T-helper 2 cell treated with Interferon-gamma antibody and Interleukin-4, amounts not matched to agents 5 μg/mL and 100 μg/mL, for 36 hours (primary cell): Measurements from ENCODE around the gene RTRAF.

Experiments
- DNase-seq: peaks from one replicate; pipeline ENCODE4 v3.0.0; 2021; ENCODE audit warnings: low spot score
- H3K27ac Mint-ChIP-seq: one replicate; pipeline ENCODE4 v1.8.0; 2021; ENCODE audit warnings: mild to moderate bottlenecking, mixed read lengths
- H3K27me3 Mint-ChIP-seq: one replicate; pipeline ENCODE4 v1.8.0; 2021; ENCODE audit warnings: low read depth, mixed read lengths
- H3K36me3 Mint-ChIP-seq: one replicate; pipeline ENCODE4 v1.8.0; 2021; ENCODE audit warnings: low read depth, mixed read lengths
- H3K4me1 Mint-ChIP-seq: one replicate; pipeline ENCODE4 v1.8.0; 2021; ENCODE audit warnings: low read depth, mixed read lengths
- H3K4me3 Mint-ChIP-seq: one replicate; pipeline ENCODE4 v1.8.0; 2022; ENCODE audit warnings: mild to moderate bottlenecking, moderate library complexity, mixed read lengths
- H3K9me3 Mint-ChIP-seq: one replicate; pipeline ENCODE4 v1.8.0; 2021; ENCODE audit warnings: mixed read lengths

Gene RTRAF

GRCh38 chr14:52020161-52020714, 30.9 kb downstream of the RTRAF start:
- H3K4me3 Mint-ChIP-seq, result peak overlapping the region; percentile 25
- peaks cover 39% of the 10 kb centered on the region for H3K4me1 Mint-ChIP-seq
- peaks cover 18% of the 10 kb centered on the region for H3K9me3 Mint-ChIP-seq
- peaks cover 4% of the 10 kb centered on the region for H3K36me3 Mint-ChIP-seq
- H3K27me3 Mint-ChIP-seq, result peaks cover 13% of the 10 kb centered on the region
- no peak overlapping the region for H3K27ac Mint-ChIP-seq
- DNase-seq, result no peak

- peaks cover 11% of the 10 kb centered on the region for H3K27me3 Mint-ChIP-seq
- peak overlapping the region; percentile 73 for H3K27ac Mint-ChIP-seq
- peaks cover 18% of the 10 kb centered on the region for H3K9me3 Mint-ChIP-seq
- peaks cover 4% of the 10 kb centered on the region for H3K36me3 Mint-ChIP-seq
- H3K4me1 Mint-ChIP-seq, result peaks cover 44% of the 10 kb centered on the region
- DNase-seq, result no peak
- H3K4me3 Mint-ChIP-seq, result peak overlapping the region; percentile 42
Observed at GRCh38 chr14:52020866-52021717, 31.7 kb downstream of the RTRAF start.

GRCh38 chr14:52021957-52022600, 32.7 kb downstream of the RTRAF start:
- Mint-ChIP-seq H3K9me3 (peaks cover 18% of the 10 kb centered on the region), H3K4me3 (peak overlapping the region; percentile 13), H3K27ac (peak overlapping the region; percentile 33), H3K27me3 (peaks cover 1% of the 10 kb centered on the region), H3K36me3 (peaks cover 4% of the 10 kb centered on the region), H3K4me1 (peaks cover 43% of the 10 kb centered on the region)
- peak; percentile 28 for DNase-seq

- H3K27ac Mint-ChIP-seq, result no peak overlapping the region
- peaks cover 43% of the 10 kb centered on the region for H3K4me1 Mint-ChIP-seq
- peaks cover 3% of the 10 kb centered on the region for H3K27me3 Mint-ChIP-seq
- no peak for DNase-seq
- no peak overlapping the region for H3K4me3 Mint-ChIP-seq
- peaks cover 18% of the 10 kb centered on the region for H3K9me3 Mint-ChIP-seq
- peaks cover 4% of the 10 kb centered on the region for H3K36me3 Mint-ChIP-seq
Observed at GRCh38 chr14:52023518-52023917, 34.2 kb downstream of the RTRAF start.

- peaks cover 36% of the 10 kb centered on the region for H3K4me1 Mint-ChIP-seq
- H3K27ac Mint-ChIP-seq, result no peak overlapping the region
- H3K9me3 Mint-ChIP-seq, result peaks cover 18% of the 10 kb centered on the region
- peaks cover 8% of the 10 kb centered on the region for H3K27me3 Mint-ChIP-seq
- peaks cover 4% of the 10 kb centered on the region for H3K36me3 Mint-ChIP-seq
- no peak for DNase-seq
- no peak overlapping the region for H3K4me3 Mint-ChIP-seq
Observed at GRCh38 chr14:52025310-52025709, 36.0 kb downstream of the RTRAF start.

- H3K4me3 Mint-ChIP-seq, result no peak overlapping the region
- peaks cover 18% of the 10 kb centered on the region for H3K9me3 Mint-ChIP-seq
- H3K27me3 Mint-ChIP-seq, result peaks cover 10% of the 10 kb centered on the region
- H3K36me3 Mint-ChIP-seq, result peaks cover 4% of the 10 kb centered on the region
- peaks cover 28% of the 10 kb centered on the region for H3K4me1 Mint-ChIP-seq
- no peak for DNase-seq
- no peak overlapping the region for H3K27ac Mint-ChIP-seq
Observed at GRCh38 chr14:52026017-52026660, 36.8 kb downstream of the RTRAF start.

GRCh38 chr14:52026901-52027300, 37.6 kb downstream of the RTRAF start:
- no peak overlapping the region for H3K27ac Mint-ChIP-seq
- DNase-seq, result no peak
- H3K27me3 Mint-ChIP-seq, result peaks cover 12% of the 10 kb centered on the region
- peaks cover 18% of the 10 kb centered on the region for H3K9me3 Mint-ChIP-seq
- no peak overlapping the region for H3K4me3 Mint-ChIP-seq
- peaks cover 4% of the 10 kb centered on the region for H3K36me3 Mint-ChIP-seq
- peaks cover 20% of the 10 kb centered on the region for H3K4me1 Mint-ChIP-seq

- Mint-ChIP-seq H3K4me1 (peaks cover 7% of the 10 kb centered on the region), H3K36me3 (no peaks in the 10 kb centered on the region), H3K27me3 (peaks cover 24% of the 10 kb centered on the region), H3K27ac (no peak overlapping the region), H3K4me3 (no peak overlapping the region), H3K9me3 (peaks cover under 1% of the 10 kb centered on the region)
- no peak for DNase-seq
Observed at GRCh38 chr14:52029881-52030280, 40.5 kb downstream of the RTRAF start.

GRCh38 chr14:52031781-52032180, 42.4 kb downstream of the RTRAF start:
- peaks cover 31% of the 10 kb centered on the region for H3K27me3 Mint-ChIP-seq
- H3K27ac Mint-ChIP-seq, result no peak overlapping the region
- DNase-seq, result no peak
- no peak overlapping the region for H3K4me3 Mint-ChIP-seq
- no peaks in the 10 kb centered on the region for H3K36me3 Mint-ChIP-seq
- no peaks in the 10 kb centered on the region for H3K4me1 Mint-ChIP-seq
- peaks cover 4% of the 10 kb centered on the region for H3K9me3 Mint-ChIP-seq

GRCh38 chr14:52032204-52032801, 43.0 kb downstream of the RTRAF start:
- Mint-ChIP-seq H3K27ac (no peak overlapping the region), H3K27me3 (peaks cover 31% of the 10 kb centered on the region), H3K36me3 (no peaks in the 10 kb centered on the region), H3K4me1 (no peaks in the 10 kb centered on the region), H3K9me3 (peaks cover 4% of the 10 kb centered on the region), H3K4me3 (no peak overlapping the region)
- DNase-seq, result no peak

GRCh38 chr14:52033101-52033642, 43.8 kb downstream of the RTRAF start:
- H3K36me3 Mint-ChIP-seq, result no peaks in the 10 kb centered on the region
- H3K4me1 Mint-ChIP-seq, result no peaks in the 10 kb centered on the region
- no peak for DNase-seq
- H3K27me3 Mint-ChIP-seq, result peaks cover 35% of the 10 kb centered on the region
- H3K9me3 Mint-ChIP-seq, result peaks cover 4% of the 10 kb centered on the region
- H3K4me3 Mint-ChIP-seq, result no peak overlapping the region
- no peak overlapping the region for H3K27ac Mint-ChIP-seq

GRCh38 chr14:52039124-52039815, 49.9 kb downstream of the RTRAF start:
- Mint-ChIP-seq H3K27ac (no peak overlapping the region), H3K36me3 (no peaks in the 10 kb centered on the region), H3K4me3 (no peak overlapping the region), H3K9me3 (peaks cover 4% of the 10 kb centered on the region), H3K4me1 (peaks cover 2% of the 10 kb centered on the region), H3K27me3 (peaks cover 35% of the 10 kb centered on the region)
- no peak for DNase-seq

GRCh38 chr14:52040598-52040997, 51.3 kb downstream of the RTRAF start:
- H3K4me3 Mint-ChIP-seq, result no peak overlapping the region
- H3K27me3 Mint-ChIP-seq, result peaks cover 28% of the 10 kb centered on the region
- no peak overlapping the region for H3K27ac Mint-ChIP-seq

More at GRCh38 chr14:52040598-52040997, 51.3 kb downstream of the RTRAF start:
- Mint-ChIP-seq H3K36me3 (no peaks in the 10 kb centered on the region), H3K4me1 (peaks cover 2% of the 10 kb centered on the region), H3K9me3 (peaks cover 4% of the 10 kb centered on the region)
- DNase-seq, result no peak
